HCT116 (cell line): ENCODE data around the gene TAF3. TPM values are rescaled to one million over a fixed set of nuclear protein-coding genes. Genes with fewer than 3 reads are reported as not detected.

Experiments
- ATAC-seq: fragments of 200-7000 bp; cut with Tn5 transposase; 2 replicates; pipeline ENCODE4 v1.9.1; 2020; ENCODE audit warnings: mild to moderate bottlenecking, moderate library complexity
- BruUV-seq: library from RNA; stranded (reverse); fragments of 400-500 nt; replicated peaks from 2 replicates; lab custom pipeline; 2021; lab: Mats Ljungman, UMichigan
- CTCF ChIA-PET: fragments of 300-600 bp; sonication (Branson Sonifier 250); formaldehyde crosslinking; loops from one replicate; lab custom pipeline; 2021; ENCODE audit warnings: antibody characterized with exemption; lab: Charles Lee
- POLR2A ChIA-PET: fragments of 300-600, 350-600 bp; sonication (Branson Sonifier 250); formaldehyde crosslinking; loops from one replicate; lab custom pipeline; 2021; ENCODE audit warnings: antibody characterized with exemption; lab: Charles Lee
- RAD21 ChIA-PET, 2 experiments: fragments of 300-600 bp; sonication (Branson Sonifier 250); formaldehyde crosslinking; loops; one replicate each; lab custom pipeline; 2023; ENCODE audit warnings: low total read pairs in 2 of 2; ENCODE audit not compliant: uncharacterized antibody in 2 of 2, unreplicated experiment in 2 of 2, low non-redundant PET in 1 of 2; lab: Charles Lee
- DNase-seq: peaks from one replicate; pipeline ENCODE4 v3.0.0-alpha.2; 2010; ENCODE audit warnings: low read depth, low spot score
- H2AFZ ChIP-seq: fragments of 200-600 bp; shearing (Covaris generic), sonication (generic); 2 replicates; pipeline ENCODE4 v1.6.1; 2017; ENCODE audit warnings: low read depth, mixed run types, mixed read lengths, antibody characterized with exemption, low read length; ENCODE audit not compliant: poor library complexity, severe bottlenecking
- H3K27ac ChIP-seq: 2 replicates; pipeline ENCODE4 v1.5.1; 2012; ENCODE audit warnings: low read depth, low read length
- H3K27me3 ChIP-seq: fragments of 200-600 bp; sonication (generic); 2 replicates; pipeline ENCODE4 v1.6.1; 2016; ENCODE audit warnings: mixed run types, low read length, mixed read lengths; ENCODE audit not compliant: insufficient read depth
- H3K36me3 ChIP-seq, 2 experiments: fragments of 200-500 bp in 1 of 2; fragments of 200-600 bp in 1 of 2; sonication (Bioruptor generic) in 1 of 2; sonication (generic) in 1 of 2; 2 replicates each; pipeline versions ENCODE4 v1.5.1 to v1.6.1; 2014 to 2016; ENCODE audit warnings: low read length in 2 of 2, inconsistent platforms in 1 of 2, mixed read lengths in 1 of 2, mixed run types in 1 of 2; ENCODE audit not compliant: insufficient read depth in 2 of 2, control insufficient read depth in 1 of 2
- H3K4me1 ChIP-seq, 2 experiments: fragments of 200-600 bp in 1 of 2; sonication (generic) in 1 of 2; 2 replicates each; pipeline versions ENCODE4 v1.5.1 to v1.6.1; 2012 to 2017; ENCODE audit warnings: low read length in 2 of 2, inconsistent platforms in 1 of 2, mild to moderate bottlenecking in 1 of 2, mixed read lengths in 1 of 2, mixed run types in 1 of 2, moderate library complexity in 1 of 2; ENCODE audit not compliant: insufficient read depth in 2 of 2, control insufficient read depth in 1 of 2
- H3K4me2 ChIP-seq: fragments of 200-600 bp; sonication (generic); 2 replicates; pipeline ENCODE4 v1.6.1; 2017; ENCODE audit warnings: mixed run types, low read length, mixed read lengths
- H3K4me3 ChIP-seq, 2 experiments: fragments of 200-600 bp in 1 of 2; sonication (generic) in 1 of 2; replicated peaks in 1 of 2; 2 replicates each; pipeline ENCODE4 v1.5.1; 2011 to 2016; ENCODE audit warnings: low read length in 2 of 2, control low read depth in 1 of 2, low read depth in 1 of 2, mild to moderate bottlenecking in 1 of 2, mixed read lengths in 1 of 2, mixed run types in 1 of 2
- H3K79me2 ChIP-seq: fragments of 200-600 bp; sonication (generic); 2 replicates; pipeline ENCODE4 v1.6.1; 2017; ENCODE audit warnings: mild to moderate bottlenecking, mixed run types, low read length, moderate library complexity, mixed read lengths; ENCODE audit not compliant: insufficient read depth
- H3K9ac ChIP-seq: fragments of 200-600 bp; sonication (generic); 2 replicates; pipeline ENCODE4 v1.6.1; 2016; ENCODE audit warnings: low read length, mixed read lengths
- H3K9me2 ChIP-seq: fragments of 200-600 bp; sonication (generic), shearing (Covaris generic); 2 replicates; pipeline ENCODE4 v1.6.1; 2017; ENCODE audit warnings: mixed run types, mild to moderate bottlenecking, moderate library complexity; ENCODE audit not compliant: insufficient read depth
- H3K9me3 ChIP-seq, 2 experiments: fragments of 200-500 bp in 1 of 2; fragments of 200-600 bp in 1 of 2; sonication (Bioruptor generic) in 1 of 2; sonication (generic) in 1 of 2; 2 replicates each; pipeline ENCODE4 v1.6.1; 2014 to 2017; ENCODE audit warnings: low read length in 2 of 2, mixed read lengths in 2 of 2, inconsistent platforms in 1 of 2, low read depth in 1 of 2, mild to moderate bottlenecking in 1 of 2, mixed run types in 1 of 2, moderate library complexity in 1 of 2; ENCODE audit not compliant: control insufficient read depth in 1 of 2, insufficient read depth in 1 of 2
- H4K20me1 ChIP-seq: fragments of 200-600 bp; sonication (generic), shearing (Covaris generic); 2 replicates; pipeline ENCODE4 v1.6.1; 2017; ENCODE audit warnings: mixed run types, mild to moderate bottlenecking, moderate library complexity; ENCODE audit not compliant: insufficient read depth
- ZFX ChIP-seq: fragments of 450-650 bp; IDR thresholded peaks from 2 replicates; pipeline ENCODE4 v1.6.1; 2017
- intact Hi-C: fragments of 100-400 bp; cut with micrococcal nuclease; formaldehyde crosslinking; loops from 2 replicates; pipeline ENCODE4 v1.10.0; 2022
- total RNA-seq: library from RNA; stranded (reverse); gene quantifications from one replicate; pipeline ENCODE4 v1.2.1, GENCODE V29; 2021; ENCODE audit not compliant: unreplicated experiment
- TF ChIP-seq, protein P1 (sequence below): IDR thresholded peaks from 2 replicates; pipeline ENCODE4 v1.6.1; 2011; ENCODE audit warnings: mild to moderate bottlenecking, low read length, moderate library complexity; ENCODE audit not compliant: insufficient replicate concordance; ENCODE audit errors: extremely low read depth
- TF ChIP-seq, protein P2 (sequence below), 3 experiments: fragments of 200-600 bp in 1 of 3; sonication (generic) in 1 of 3; IDR thresholded peaks in 2 of 3; conservative IDR thresholded peaks in 1 of 3; 2 replicates each; pipeline ENCODE4 v1.5.1; 2012 to 2017; ENCODE audit warnings: low read depth in 2 of 3, low read length in 2 of 3, antibody characterized with exemption in 1 of 3, borderline replicate concordance in 1 of 3, control low read depth in 1 of 3, mild to moderate bottlenecking in 1 of 3, mixed read lengths in 1 of 3, mixed run types in 1 of 3, moderate library complexity in 1 of 3; ENCODE audit not compliant: insufficient read depth in 1 of 3

The TAF3 gene
- total RNA-seq, 1 experiment from 2014 or later: 8.0 TPM

DNA sequence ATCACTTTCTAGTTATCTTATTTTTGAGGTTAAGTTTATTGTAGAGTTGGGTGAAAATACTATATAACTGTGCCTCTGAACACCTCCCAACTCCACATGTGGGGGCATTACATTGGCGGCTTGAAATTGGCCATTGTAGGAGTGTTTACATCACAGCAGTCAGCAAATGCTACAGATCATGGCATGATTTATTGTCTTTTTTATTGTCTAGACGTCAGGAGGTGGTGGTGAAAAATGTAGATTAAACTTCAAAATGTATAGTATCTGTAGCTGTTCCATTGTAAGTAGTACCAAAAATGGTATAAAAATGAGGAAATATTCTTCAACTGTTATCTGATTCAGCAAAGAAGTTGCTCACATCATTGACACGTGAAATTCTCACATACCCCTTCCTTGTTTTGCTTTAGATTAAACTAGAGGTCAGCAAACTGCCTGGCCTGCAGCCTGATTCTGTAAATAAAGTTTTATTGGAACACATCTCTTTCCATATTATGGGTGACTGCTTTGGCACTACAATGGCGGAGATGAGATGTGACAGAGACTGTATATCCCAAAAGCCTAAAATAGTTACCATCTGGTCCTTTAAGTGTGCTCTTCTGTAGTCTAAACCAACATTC is 35.0 kb downstream of the TAF3 start:
- Histone ChIP-seq H3K79me2 (peaks cover 12% of the 10 kb centered on the region; the same call in 1 of the 2 replicates), H3K9ac (no peak overlapping the region), H3K4me2 (no peak overlapping the region), H2AFZ (no peak overlapping the region), H3K4me1 (no peaks in the 10 kb centered on the region), H3K4me3 (no peak overlapping the region), H4K20me1 (0 out of 2 replicates have a peak, but pooled peaks cover 3% of the 10 kb centered on the region), H3K9me2 (0 out of 2 replicates have a peak, but pooled peaks cover 2% of the 10 kb centered on the region), H3K27me3 (no peaks in the 10 kb centered on the region), H3K36me3 (no peaks in the 10 kb centered on the region), H3K9me3 (no peaks in the 10 kb centered on the region), H3K27ac (no peak overlapping the region)
- no peak for ATAC-seq
- RAD21 ChIA-PET: no interaction called here
- intact Hi-C loops: no loop called here
- CTCF ChIA-PET: no interaction called here
- TF ChIP-seq ZFX: no peak
- TF ChIP-seq, protein P1, sequence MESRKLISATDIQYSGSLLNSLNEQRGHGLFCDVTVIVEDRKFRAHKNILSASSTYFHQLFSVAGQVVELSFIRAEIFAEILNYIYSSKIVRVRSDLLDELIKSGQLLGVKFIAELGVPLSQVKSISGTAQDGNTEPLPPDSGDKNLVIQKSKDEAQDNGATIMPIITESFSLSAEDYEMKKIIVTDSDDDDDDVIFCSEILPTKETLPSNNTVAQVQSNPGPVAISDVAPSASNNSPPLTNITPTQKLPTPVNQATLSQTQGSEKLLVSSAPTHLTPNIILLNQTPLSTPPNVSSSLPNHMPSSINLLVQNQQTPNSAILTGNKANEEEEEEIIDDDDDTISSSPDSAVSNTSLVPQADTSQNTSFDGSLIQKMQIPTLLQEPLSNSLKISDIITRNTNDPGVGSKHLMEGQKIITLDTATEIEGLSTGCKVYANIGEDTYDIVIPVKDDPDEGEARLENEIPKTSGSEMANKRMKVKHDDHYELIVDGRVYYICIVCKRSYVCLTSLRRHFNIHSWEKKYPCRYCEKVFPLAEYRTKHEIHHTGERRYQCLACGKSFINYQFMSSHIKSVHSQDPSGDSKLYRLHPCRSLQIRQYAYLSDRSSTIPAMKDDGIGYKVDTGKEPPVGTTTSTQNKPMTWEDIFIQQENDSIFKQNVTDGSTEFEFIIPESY: no peak
- TF ChIP-seq, protein P2, sequence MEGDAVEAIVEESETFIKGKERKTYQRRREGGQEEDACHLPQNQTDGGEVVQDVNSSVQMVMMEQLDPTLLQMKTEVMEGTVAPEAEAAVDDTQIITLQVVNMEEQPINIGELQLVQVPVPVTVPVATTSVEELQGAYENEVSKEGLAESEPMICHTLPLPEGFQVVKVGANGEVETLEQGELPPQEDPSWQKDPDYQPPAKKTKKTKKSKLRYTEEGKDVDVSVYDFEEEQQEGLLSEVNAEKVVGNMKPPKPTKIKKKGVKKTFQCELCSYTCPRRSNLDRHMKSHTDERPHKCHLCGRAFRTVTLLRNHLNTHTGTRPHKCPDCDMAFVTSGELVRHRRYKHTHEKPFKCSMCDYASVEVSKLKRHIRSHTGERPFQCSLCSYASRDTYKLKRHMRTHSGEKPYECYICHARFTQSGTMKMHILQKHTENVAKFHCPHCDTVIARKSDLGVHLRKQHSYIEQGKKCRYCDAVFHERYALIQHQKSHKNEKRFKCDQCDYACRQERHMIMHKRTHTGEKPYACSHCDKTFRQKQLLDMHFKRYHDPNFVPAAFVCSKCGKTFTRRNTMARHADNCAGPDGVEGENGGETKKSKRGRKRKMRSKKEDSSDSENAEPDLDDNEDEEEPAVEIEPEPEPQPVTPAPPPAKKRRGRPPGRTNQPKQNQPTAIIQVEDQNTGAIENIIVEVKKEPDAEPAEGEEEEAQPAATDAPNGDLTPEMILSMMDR (IDR thresholded peaks at IDR 0.05 in 2 of 3, conservative IDR thresholded peaks at IDR 0.05 in 1 of 3; ENCODE audit: borderline replicate concordance in 1 of 3, insufficient read depth in 1 of 3, low read depth in 2 of 3, low read length in 2 of 3): no peak
- POLR2A ChIA-PET: no interaction called here
- DNase-seq: no peak
- no TSS peak for BruUV-seq
